Mesenchymal stem cell (in vitro differentiated cells and primary cell): ENCODE data around the gene L2HGDH.

Source experiments
- DNase-seq: peaks from one replicate; pipeline ENCODE4 v3.0.0-alpha.2; 2013
- H2AFZ ChIP-seq: one replicate; pipeline ENCODE4 v1.6.1; 2013; ENCODE audit warnings: low read depth, mild to moderate bottlenecking, control low read depth, inconsistent platforms, low read length, moderate library complexity
- H2AK5ac ChIP-seq: 2 replicates; pipeline ENCODE4 v1.6.1; 2013; ENCODE audit warnings: low read length, moderate library complexity, mild to moderate bottlenecking, inconsistent platforms; ENCODE audit not compliant: severe bottlenecking
- H2BK120ac ChIP-seq: one replicate; pipeline ENCODE4 v1.6.1; 2013; ENCODE audit warnings: low read depth, mild to moderate bottlenecking, inconsistent platforms, low read length, moderate library complexity
- H2BK12ac ChIP-seq, 2 experiments: one replicate each; pipeline ENCODE4 v1.6.1; 2013; ENCODE audit warnings: inconsistent platforms in 2 of 2, low read length in 2 of 2, mild to moderate bottlenecking in 2 of 2, moderate library complexity in 2 of 2, control low read depth in 1 of 2
- H2BK15ac ChIP-seq: one replicate; pipeline ENCODE4 v1.6.1; 2013; ENCODE audit warnings: mild to moderate bottlenecking, low read depth, inconsistent platforms; ENCODE audit not compliant: poor library complexity, severe bottlenecking
- H2BK5ac ChIP-seq: 2 replicates; pipeline ENCODE4 v1.6.1; 2013; ENCODE audit warnings: low read depth, mild to moderate bottlenecking, low read length, control low read depth, inconsistent platforms; ENCODE audit not compliant: poor library complexity, severe bottlenecking
- H3K14ac ChIP-seq, 2 experiments: one replicate each; pipeline ENCODE4 v1.6.1; 2013; ENCODE audit warnings: inconsistent platforms in 2 of 2, low read length in 2 of 2, control low read depth in 1 of 2, mild to moderate bottlenecking in 1 of 2, moderate library complexity in 1 of 2
- H3K18ac ChIP-seq, 2 experiments: one replicate each; pipeline ENCODE4 v1.6.1; 2013; ENCODE audit warnings: inconsistent platforms in 2 of 2, low read length in 2 of 2, control low read depth in 1 of 2, low read depth in 1 of 2, mild to moderate bottlenecking in 1 of 2
- H3K23ac ChIP-seq, 2 experiments: one replicate each; pipeline ENCODE4 v1.6.1; 2013; ENCODE audit warnings: inconsistent platforms in 2 of 2, low read length in 2 of 2, mild to moderate bottlenecking in 2 of 2, moderate library complexity in 2 of 2, control low read depth in 1 of 2
- H3K27ac ChIP-seq: 2 replicates; pipeline ENCODE4 v1.5.1; 2013; ENCODE audit warnings: mild to moderate bottlenecking, moderate library complexity, low read length, control low read depth, inconsistent platforms; ENCODE audit not compliant: poor library complexity, severe bottlenecking
- H3K27me3 ChIP-seq, 2 experiments: 2 replicates each; pipeline versions ENCODE4 v1.6.1 to v1.7.0; 2013; ENCODE audit warnings: low read length in 2 of 2, mild to moderate bottlenecking in 2 of 2, moderate library complexity in 2 of 2, control low read depth in 1 of 2, inconsistent platforms in 1 of 2; ENCODE audit not compliant: control insufficient read depth in 1 of 2, insufficient read depth in 1 of 2
- H3K36me3 ChIP-seq, 2 experiments: 2 replicates each; pipeline versions ENCODE4 v1.6.1 to v1.7.0; 2013; ENCODE audit warnings: low read length in 2 of 2, control low read depth in 1 of 2, inconsistent platforms in 1 of 2, low read depth in 1 of 2, mild to moderate bottlenecking in 1 of 2; ENCODE audit not compliant: insufficient read depth in 2 of 2, control insufficient read depth in 1 of 2
- H3K4ac ChIP-seq, 2 experiments: one replicate each; pipeline ENCODE4 v1.6.1; 2013; ENCODE audit warnings: inconsistent platforms in 2 of 2, low read length in 2 of 2, mild to moderate bottlenecking in 2 of 2, moderate library complexity in 2 of 2, control low read depth in 1 of 2, low read depth in 1 of 2
- H3K4me1 ChIP-seq: 2 replicates; pipeline ENCODE4 v1.6.1; 2013; ENCODE audit warnings: low read depth, low read length, control low read depth; ENCODE audit not compliant: control insufficient read depth, insufficient read depth
- H3K4me2 ChIP-seq: 2 replicates; pipeline ENCODE4 v1.6.1; 2013; ENCODE audit warnings: low read length, mild to moderate bottlenecking, inconsistent platforms; ENCODE audit not compliant: poor library complexity, severe bottlenecking
- H3K4me3 ChIP-seq, 2 experiments: 2 replicates each; pipeline versions ENCODE4 v1.5.1 to v1.7.0; 2013; ENCODE audit warnings: low read length in 2 of 2, mild to moderate bottlenecking in 2 of 2, control low read depth in 1 of 2, low read depth in 1 of 2; ENCODE audit not compliant: insufficient read depth in 1 of 2
- H3K79me1 ChIP-seq: replicated peaks from 2 replicates; pipeline ENCODE4 v1.6.1; 2013; ENCODE audit warnings: mild to moderate bottlenecking, control low read depth, low read length, inconsistent platforms; ENCODE audit not compliant: poor library complexity, severe bottlenecking
- H3K9ac ChIP-seq: 2 replicates; pipeline ENCODE4 v1.7.0; 2013; ENCODE audit warnings: mild to moderate bottlenecking, low read length, moderate library complexity
- H3K9me3 ChIP-seq: 2 replicates; pipeline ENCODE4 v1.7.0; 2013; ENCODE audit warnings: mild to moderate bottlenecking, low read length; ENCODE audit not compliant: control insufficient read depth
- H4K8ac ChIP-seq: one replicate; pipeline ENCODE4 v1.6.1; 2013; ENCODE audit warnings: inconsistent platforms, mild to moderate bottlenecking, low read length, moderate library complexity
- H4K91ac ChIP-seq: one replicate; pipeline ENCODE4 v1.6.1; 2013; ENCODE audit warnings: mild to moderate bottlenecking, low read length, inconsistent platforms
- WGBS: methylation state at CpG from one replicate; pipeline ENCODE4 v1.1.7; 2013; ENCODE audit warnings: mixed read lengths; 5-methylcytosine and 5-hydroxymethylcytosine counted together

Gene L2HGDH

GRCh38 chr14:50340045-50340444 lies 28.0 kb upstream of the L2HGDH start:
- 40% methylated on average over 2 of the region's 5 CpGs for WGBS
- Histone ChIP-seq H3K4me1 (peaks cover 13% of the 10 kb centered on the region), H3K4ac (peak overlapping the region in 1 of 2 experiments; percentile 71), H3K9ac (no peak overlapping the region), H2BK5ac (no peak overlapping the region), H3K4me2 (no peak overlapping the region), H3K14ac (peak overlapping the region in 1 of 2 experiments; percentile 55), H2AK5ac (no peak overlapping the region), H3K18ac (peak overlapping the region in 1 of 2 experiments; percentile 66), H4K8ac (no peak overlapping the region), H2AFZ (no peak overlapping the region), H2BK15ac (no peak overlapping the region), H3K36me3 (peaks cover 3 to 8% of the 10 kb centered on the region in 2 experiments), H2BK12ac (peak overlapping the region in 1 of 2 experiments; percentile 58), H2BK120ac (no peak overlapping the region), H3K27me3 (no peaks in the 10 kb centered on the region), H4K91ac (no peak overlapping the region), H3K79me1 (no peaks in the 10 kb centered on the region), H3K23ac (no peak overlapping the region), H3K9me3 (no peaks in the 10 kb centered on the region), H3K4me3 (no peak overlapping the region), H3K27ac (no peak overlapping the region)
- no peak for DNase-seq

GRCh38 chr14:50339178-50339804 lies 27.3 kb upstream of the L2HGDH start:
- Histone ChIP-seq H3K23ac (no peak overlapping the region), H2BK120ac (no peak overlapping the region), H4K8ac (no peak overlapping the region), H4K91ac (no peak overlapping the region), H3K79me1 (no peaks in the 10 kb centered on the region), H3K27ac (no peak overlapping the region), H2BK15ac (no peak overlapping the region), H3K4me3 (no peak overlapping the region), H3K36me3 (peaks cover 3 to 8% of the 10 kb centered on the region in 2 experiments), H3K9me3 (no peaks in the 10 kb centered on the region), H3K4ac (no peak overlapping the region), H2BK12ac (no peak overlapping the region), H3K4me1 (peaks cover 12% of the 10 kb centered on the region), H2BK5ac (no peak overlapping the region), H3K4me2 (no peak overlapping the region), H3K14ac (no peak overlapping the region), H3K27me3 (no peaks in the 10 kb centered on the region), H2AFZ (no peak overlapping the region), H2AK5ac (no peak overlapping the region), H3K9ac (no peak overlapping the region), H3K18ac (no peak overlapping the region)
- WGBS = 94% methylated on average over 1 of the region's 3 CpGs
- no peak for DNase-seq

- no peak overlapping the region for H2BK12ac ChIP-seq
- H2AK5ac ChIP-seq = no peak overlapping the region
- peaks cover 3 to 8% of the 10 kb centered on the region in 2 experiments for H3K36me3 ChIP-seq
- no peak overlapping the region for H3K4me3 ChIP-seq
- H2AFZ ChIP-seq = no peak overlapping the region
- no peak overlapping the region for H3K23ac ChIP-seq
- H4K8ac ChIP-seq = no peak overlapping the region
- H3K4me1 ChIP-seq = peaks cover 9% of the 10 kb centered on the region
- H3K4ac ChIP-seq = no peak overlapping the region
- DNase-seq = no peak
- no peak overlapping the region for H4K91ac ChIP-seq
- H3K9ac ChIP-seq = no peak overlapping the region
- no peak overlapping the region for H2BK5ac ChIP-seq
- WGBS = 98% methylated on average over 2 of the region's 2 CpGs
- no peak overlapping the region for H2BK15ac ChIP-seq
- H3K18ac ChIP-seq = no peak overlapping the region
- H3K27ac ChIP-seq = no peak overlapping the region
- H3K14ac ChIP-seq = no peak overlapping the region
- no peaks in the 10 kb centered on the region for H3K9me3 ChIP-seq
- H3K79me1 ChIP-seq = no peaks in the 10 kb centered on the region
- no peak overlapping the region for H3K4me2 ChIP-seq
- H3K27me3 ChIP-seq = no peaks in the 10 kb centered on the region
- H2BK120ac ChIP-seq = no peak overlapping the region
These were observed 26.6 kb upstream of the L2HGDH start for GRCh38 chr14:50338587-50338986.

- 5% methylated on average over 7 of the region's 7 CpGs for WGBS
- Histone ChIP-seq H2BK120ac (peak overlapping the region; percentile 76), H2AFZ (no peak overlapping the region), H3K4me1 (peaks cover 6% of the 10 kb centered on the region), H3K36me3 (peaks cover 3 to 15% of the 10 kb centered on the region in 2 experiments), H2BK15ac (peak overlapping the region; percentile 13), H3K4ac (peak overlapping the region; percentile 52 to 66), H3K27ac (peak overlapping the region; percentile 59), H2AK5ac (peak overlapping the region; percentile 37), H3K23ac (no peak overlapping the region), H3K79me1 (no peaks in the 10 kb centered on the region), H4K8ac (peak overlapping the region; percentile 85), H3K14ac (peak overlapping the region in 1 of 2 experiments; percentile 22), H3K9ac (peak overlapping the region; percentile 3), H3K27me3 (no peaks in the 10 kb centered on the region), H3K4me2 (no peak overlapping the region), H3K18ac (peak overlapping the region; percentile 78 to 82), H2BK12ac (peak overlapping the region; percentile 2 to 33), H4K91ac (peak overlapping the region; percentile 75), H3K9me3 (no peaks in the 10 kb centered on the region), H3K4me3 (peak overlapping the region in 1 of 2 experiments; percentile 9), H2BK5ac (no peak overlapping the region)
- DNase-seq = peak; percentile 60
These were observed 24.2 kb upstream of the L2HGDH start for GRCh38 chr14:50335989-50336824.
